HCT116 (cell line): Measurements from ENCODE around the gene IDUA. TPM values are rescaled to one million over a fixed set of nuclear protein-coding genes. Genes with fewer than 3 reads are reported as not detected.

Experiments used
- ATAC-seq: fragments of 200-7000 bp; cut with Tn5 transposase; 2 replicates; pipeline ENCODE4 v1.9.1; 2020; ENCODE audit warnings: mild to moderate bottlenecking, moderate library complexity
- BruUV-seq: library from RNA; stranded (reverse); fragments of 400-500 nt; replicated peaks from 2 replicates; lab custom pipeline; 2021; lab: Mats Ljungman, UMichigan
- CTCF ChIA-PET: fragments of 300-600 bp; sonication (Branson Sonifier 250); formaldehyde crosslinking; loops from one replicate; lab custom pipeline; 2021; ENCODE audit warnings: antibody characterized with exemption; lab: Charles Lee
- POLR2A ChIA-PET: fragments of 300-600, 350-600 bp; sonication (Branson Sonifier 250); formaldehyde crosslinking; loops from one replicate; lab custom pipeline; 2021; ENCODE audit warnings: antibody characterized with exemption; lab: Charles Lee
- RAD21 ChIA-PET, 2 experiments: fragments of 300-600 bp; sonication (Branson Sonifier 250); formaldehyde crosslinking; loops; one replicate each; lab custom pipeline; 2023; ENCODE audit warnings: low total read pairs in 2 of 2; ENCODE audit not compliant: uncharacterized antibody in 2 of 2, unreplicated experiment in 2 of 2, low non-redundant PET in 1 of 2; lab: Charles Lee
- DNase-seq: peaks from one replicate; pipeline ENCODE4 v3.0.0-alpha.2; 2010; ENCODE audit warnings: low read depth, low spot score
- H2AFZ ChIP-seq: fragments of 200-600 bp; shearing (Covaris generic), sonication (generic); 2 replicates; pipeline ENCODE4 v1.6.1; 2017; ENCODE audit warnings: low read depth, mixed run types, mixed read lengths, antibody characterized with exemption, low read length; ENCODE audit not compliant: poor library complexity, severe bottlenecking
- H3K27ac ChIP-seq: 2 replicates; pipeline ENCODE4 v1.5.1; 2012; ENCODE audit warnings: low read depth, low read length
- H3K27me3 ChIP-seq: fragments of 200-600 bp; sonication (generic); 2 replicates; pipeline ENCODE4 v1.6.1; 2016; ENCODE audit warnings: mixed run types, low read length, mixed read lengths; ENCODE audit not compliant: insufficient read depth
- H3K36me3 ChIP-seq, 2 experiments: fragments of 200-500 bp in 1 of 2; fragments of 200-600 bp in 1 of 2; sonication (Bioruptor generic) in 1 of 2; sonication (generic) in 1 of 2; 2 replicates each; pipeline versions ENCODE4 v1.5.1 to v1.6.1; 2014 to 2016; ENCODE audit warnings: low read length in 2 of 2, inconsistent platforms in 1 of 2, mixed read lengths in 1 of 2, mixed run types in 1 of 2; ENCODE audit not compliant: insufficient read depth in 2 of 2, control insufficient read depth in 1 of 2
- H3K4me1 ChIP-seq, 2 experiments: fragments of 200-600 bp in 1 of 2; sonication (generic) in 1 of 2; 2 replicates each; pipeline versions ENCODE4 v1.5.1 to v1.6.1; 2012 to 2017; ENCODE audit warnings: low read length in 2 of 2, inconsistent platforms in 1 of 2, mild to moderate bottlenecking in 1 of 2, mixed read lengths in 1 of 2, mixed run types in 1 of 2, moderate library complexity in 1 of 2; ENCODE audit not compliant: insufficient read depth in 2 of 2, control insufficient read depth in 1 of 2
- H3K4me2 ChIP-seq: fragments of 200-600 bp; sonication (generic); 2 replicates; pipeline ENCODE4 v1.6.1; 2017; ENCODE audit warnings: mixed run types, low read length, mixed read lengths
- H3K4me3 ChIP-seq, 2 experiments: fragments of 200-600 bp in 1 of 2; sonication (generic) in 1 of 2; replicated peaks in 1 of 2; 2 replicates each; pipeline ENCODE4 v1.5.1; 2011 to 2016; ENCODE audit warnings: low read length in 2 of 2, control low read depth in 1 of 2, low read depth in 1 of 2, mild to moderate bottlenecking in 1 of 2, mixed read lengths in 1 of 2, mixed run types in 1 of 2
- H3K79me2 ChIP-seq: fragments of 200-600 bp; sonication (generic); 2 replicates; pipeline ENCODE4 v1.6.1; 2017; ENCODE audit warnings: mild to moderate bottlenecking, mixed run types, low read length, moderate library complexity, mixed read lengths; ENCODE audit not compliant: insufficient read depth
- H3K9ac ChIP-seq: fragments of 200-600 bp; sonication (generic); 2 replicates; pipeline ENCODE4 v1.6.1; 2016; ENCODE audit warnings: low read length, mixed read lengths
- H3K9me2 ChIP-seq: fragments of 200-600 bp; sonication (generic), shearing (Covaris generic); 2 replicates; pipeline ENCODE4 v1.6.1; 2017; ENCODE audit warnings: mixed run types, mild to moderate bottlenecking, moderate library complexity; ENCODE audit not compliant: insufficient read depth
- H3K9me3 ChIP-seq, 2 experiments: fragments of 200-500 bp in 1 of 2; fragments of 200-600 bp in 1 of 2; sonication (Bioruptor generic) in 1 of 2; sonication (generic) in 1 of 2; 2 replicates each; pipeline ENCODE4 v1.6.1; 2014 to 2017; ENCODE audit warnings: low read length in 2 of 2, mixed read lengths in 2 of 2, inconsistent platforms in 1 of 2, low read depth in 1 of 2, mild to moderate bottlenecking in 1 of 2, mixed run types in 1 of 2, moderate library complexity in 1 of 2; ENCODE audit not compliant: control insufficient read depth in 1 of 2, insufficient read depth in 1 of 2
- H4K20me1 ChIP-seq: fragments of 200-600 bp; sonication (generic), shearing (Covaris generic); 2 replicates; pipeline ENCODE4 v1.6.1; 2017; ENCODE audit warnings: mixed run types, mild to moderate bottlenecking, moderate library complexity; ENCODE audit not compliant: insufficient read depth
- ATF3 ChIP-seq: IDR thresholded peaks from 2 replicates; pipeline ENCODE4 v1.6.1; 2012
- CBX3 ChIP-seq: IDR thresholded peaks from 2 replicates; pipeline ENCODE4 v1.6.1; 2012; ENCODE audit warnings: low read depth
- EZH2 ChIP-seq: fragments of 200-600 bp; sonication (generic); IDR thresholded peaks from 2 replicates; pipeline ENCODE4 v1.6.1; 2017; ENCODE audit warnings: antibody characterized with exemption, mixed run types
- JUND ChIP-seq: IDR thresholded peaks from 2 replicates; pipeline ENCODE4 v1.6.1; 2012
- POLR2A ChIP-seq: IDR thresholded peaks from 2 replicates; pipeline ENCODE4 v1.7.0; 2011; ENCODE audit warnings: borderline replicate concordance; ENCODE audit not compliant: insufficient read depth, insufficient read length; ENCODE audit errors: extremely low read depth
- POLR2AphosphoS5 ChIP-seq: IDR thresholded peaks from 2 replicates; pipeline ENCODE4 v1.6.1; 2011; ENCODE audit warnings: mild to moderate bottlenecking, low read depth, low read length, moderate library complexity
- RAD21 ChIP-seq: IDR thresholded peaks from 2 replicates; pipeline ENCODE4 v1.6.1; 2012; ENCODE audit warnings: low read depth, mild to moderate bottlenecking
- REST ChIP-seq: IDR thresholded peaks from 2 replicates; pipeline ENCODE4 v1.6.1; 2012; ENCODE audit warnings: low read depth
- SIN3A ChIP-seq: IDR thresholded peaks from 2 replicates; pipeline ENCODE4 v1.6.1; 2012; ENCODE audit warnings: low read depth
- TCF7L2 ChIP-seq: IDR thresholded peaks from 2 replicates; pipeline ENCODE4 v1.7.0; 2011; ENCODE audit warnings: borderline replicate concordance, inconsistent platforms; ENCODE audit not compliant: insufficient read depth, insufficient read length; ENCODE audit errors: extremely low read depth
- YY1 ChIP-seq: IDR thresholded peaks from 2 replicates; pipeline ENCODE4 v1.6.1; 2011; ENCODE audit warnings: low read length, low read depth, moderate library complexity, mild to moderate bottlenecking; ENCODE audit not compliant: insufficient replicate concordance; ENCODE audit errors: extremely low read depth
- ZFX ChIP-seq: fragments of 450-650 bp; IDR thresholded peaks from 2 replicates; pipeline ENCODE4 v1.6.1; 2017
- intact Hi-C: fragments of 100-400 bp; cut with micrococcal nuclease; formaldehyde crosslinking; loops from 2 replicates; pipeline ENCODE4 v1.10.0; 2022
- total RNA-seq: library from RNA; stranded (reverse); gene quantifications from one replicate; pipeline ENCODE4 v1.2.1, GENCODE V29; 2021; ENCODE audit not compliant: unreplicated experiment
- TF ChIP-seq, protein P1 (sequence below), 3 experiments: fragments of 200-600 bp in 1 of 3; sonication (generic) in 1 of 3; IDR thresholded peaks in 2 of 3; conservative IDR thresholded peaks in 1 of 3; 2 replicates each; pipeline ENCODE4 v1.5.1; 2012 to 2017; ENCODE audit warnings: low read depth in 2 of 3, low read length in 2 of 3, antibody characterized with exemption in 1 of 3, borderline replicate concordance in 1 of 3, control low read depth in 1 of 3, mild to moderate bottlenecking in 1 of 3, mixed read lengths in 1 of 3, mixed run types in 1 of 3, moderate library complexity in 1 of 3; ENCODE audit not compliant: insufficient read depth in 1 of 3

IDUA gene
- total RNA-seq, 1 experiment from 2014 or later, result 28.2 TPM

- TF ChIP-seq, protein P1, sequence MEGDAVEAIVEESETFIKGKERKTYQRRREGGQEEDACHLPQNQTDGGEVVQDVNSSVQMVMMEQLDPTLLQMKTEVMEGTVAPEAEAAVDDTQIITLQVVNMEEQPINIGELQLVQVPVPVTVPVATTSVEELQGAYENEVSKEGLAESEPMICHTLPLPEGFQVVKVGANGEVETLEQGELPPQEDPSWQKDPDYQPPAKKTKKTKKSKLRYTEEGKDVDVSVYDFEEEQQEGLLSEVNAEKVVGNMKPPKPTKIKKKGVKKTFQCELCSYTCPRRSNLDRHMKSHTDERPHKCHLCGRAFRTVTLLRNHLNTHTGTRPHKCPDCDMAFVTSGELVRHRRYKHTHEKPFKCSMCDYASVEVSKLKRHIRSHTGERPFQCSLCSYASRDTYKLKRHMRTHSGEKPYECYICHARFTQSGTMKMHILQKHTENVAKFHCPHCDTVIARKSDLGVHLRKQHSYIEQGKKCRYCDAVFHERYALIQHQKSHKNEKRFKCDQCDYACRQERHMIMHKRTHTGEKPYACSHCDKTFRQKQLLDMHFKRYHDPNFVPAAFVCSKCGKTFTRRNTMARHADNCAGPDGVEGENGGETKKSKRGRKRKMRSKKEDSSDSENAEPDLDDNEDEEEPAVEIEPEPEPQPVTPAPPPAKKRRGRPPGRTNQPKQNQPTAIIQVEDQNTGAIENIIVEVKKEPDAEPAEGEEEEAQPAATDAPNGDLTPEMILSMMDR (IDR thresholded peaks at IDR 0.05 in 2 of 3, conservative IDR thresholded peaks at IDR 0.05 in 1 of 3; ENCODE audit: borderline replicate concordance in 1 of 3, insufficient read depth in 1 of 3, low read depth in 2 of 3, low read length in 2 of 3), result no peak
- TF ChIP-seq TCF7L2 (no peak), RAD21 (no peak), SIN3A (no peak), YY1 (no peak), CBX3 (no peak)
Observed at GRCh38 chr4:1051472-1051871, 64.6 kb downstream of the IDUA start (continued).

DNA sequence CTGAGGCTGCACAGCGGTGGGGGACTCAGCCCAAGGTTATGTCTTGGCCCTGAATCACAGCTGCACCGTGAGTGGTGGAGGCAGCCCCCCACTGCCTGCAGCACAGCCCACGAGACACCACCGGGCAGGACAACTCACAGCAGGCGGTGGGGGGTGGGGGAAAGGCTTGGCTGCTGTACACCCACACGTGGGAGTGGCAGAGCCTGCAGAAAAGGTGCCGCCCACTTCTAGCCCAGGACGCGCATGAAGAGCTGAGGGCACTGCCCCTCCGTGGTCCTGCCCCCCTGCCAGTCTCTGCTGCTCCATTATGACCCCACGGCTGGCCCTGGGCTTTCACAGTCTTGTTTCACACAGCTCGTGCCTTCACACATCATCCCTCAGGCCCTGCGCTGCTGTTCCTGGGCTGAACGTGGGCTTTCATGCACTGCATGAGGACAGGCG, 65.4 kb downstream of the IDUA start:
- BruUV-seq, result no TSS peak
- intact Hi-C loops, result no loop called here
- H3K27ac ChIP-seq, result no peak overlapping the region
- H3K4me1 ChIP-seq, result peaks cover 0 to 2% of the 10 kb centered on the region in 2 experiments; a peak in 1 of 4 replicates
- ATAC-seq (no peak), DNase-seq (no peak)
- no peak overlapping the region for H3K4me2 ChIP-seq
- H3K27me3 ChIP-seq, result peaks cover 15% of the 10 kb centered on the region
- POLR2A ChIA-PET, result no interaction called here
- H4K20me1 ChIP-seq, result no peaks in the 10 kb centered on the region
- CTCF ChIA-PET, result no interaction called here
- H3K9me3 ChIP-seq, result no peaks in the 10 kb centered on the region
- RAD21 ChIA-PET, result no interaction called here
- no peak for TF ChIP-seq JUND
- no peak for TF ChIP-seq ZFX
- no peak for TF ChIP-seq TCF7L2
- TF ChIP-seq EZH2, result no peak
- no peak for TF ChIP-seq SIN3A
- no peak for TF ChIP-seq REST
- TF ChIP-seq, protein P1 (IDR thresholded peaks at IDR 0.05 in 2 of 3, conservative IDR thresholded peaks at IDR 0.05 in 1 of 3; ENCODE audit: borderline replicate concordance in 1 of 3, insufficient read depth in 1 of 3, low read depth in 2 of 3, low read length in 2 of 3), result no peak
- no peak for TF ChIP-seq POLR2A
- no peak for TF ChIP-seq YY1
- TF ChIP-seq POLR2AphosphoS5, result no peak
- no peak for TF ChIP-seq RAD21
- no peak for TF ChIP-seq ATF3
- TF ChIP-seq, all 23 proteins: peak for 0
- H2AFZ ChIP-seq, result no peak overlapping the region
- no peaks in the 10 kb centered on the region for H3K79me2 ChIP-seq
- H3K9ac ChIP-seq, result no peak overlapping the region
- no peak overlapping the region for H3K4me3 ChIP-seq
- no peaks in the 10 kb centered on the region for H3K36me3 ChIP-seq
- no peaks in the 10 kb centered on the region for H3K9me2 ChIP-seq
